ENCODE results near the gene TSPAN14.

TSPAN14 gene

GRCh38 chr10:80457554-80458262 is 3.6 kb downstream of the TSPAN14 start:
- DNase-seq: no peak

GRCh38 chr10:80458263-80458625 is 4.1 kb downstream of the TSPAN14 start:
- DNase-seq: no peak

GRCh38 chr10:80458638-80459037 is 4.5 kb downstream of the TSPAN14 start:
- no peak for DNase-seq

- peak; percentile 79 for DNase-seq
Measured at GRCh38 chr10:80459047-80459865, 5.1 kb downstream of the TSPAN14 start.

GRCh38 chr10:80460399-80461207 is 6.5 kb downstream of the TSPAN14 start:
- no peak for DNase-seq

- peak; percentile 58 for DNase-seq
Measured at GRCh38 chr10:80461208-80462183, 7.4 kb downstream of the TSPAN14 start.

- DNase-seq: no peak
Measured at GRCh38 chr10:80462299-80462980, 8.3 kb downstream of the TSPAN14 start.

GRCh38 chr10:80462981-80463741 is 9.1 kb downstream of the TSPAN14 start:
- DNase-seq: no peak

GRCh38 chr10:80463868-80464267 is 9.8 kb downstream of the TSPAN14 start:
- no peak for DNase-seq

- DNase-seq: peak; percentile 64
Measured at GRCh38 chr10:80464557-80465450, 10.7 kb downstream of the TSPAN14 start.

GRCh38 chr10:80465451-80465835 is 11.3 kb downstream of the TSPAN14 start:
- DNase-seq: no peak

- peak; percentile 79 for DNase-seq
Measured at GRCh38 chr10:80465839-80466590, 11.9 kb downstream of the TSPAN14 start.

- no peak for DNase-seq
Measured at GRCh38 chr10:80466724-80467326, 12.7 kb downstream of the TSPAN14 start.

GRCh38 chr10:80468002-80468401 is 13.9 kb downstream of the TSPAN14 start:
- peak; percentile 91 for DNase-seq

GRCh38 chr10:80468806-80469421 is 14.8 kb downstream of the TSPAN14 start:
- DNase-seq: peak; percentile 61

- no peak for DNase-seq
Measured at GRCh38 chr10:80470266-80470665, 16.2 kb downstream of the TSPAN14 start.

- DNase-seq: peak; percentile 54
Measured at GRCh38 chr10:80471001-80471400, 16.9 kb downstream of the TSPAN14 start.

- peak; percentile 62 for DNase-seq
Measured at GRCh38 chr10:80471715-80472233, 17.7 kb downstream of the TSPAN14 start.

Measured in CD4-positive, alpha-beta T cell treated with Interleukin-17A for 4 hours (primary cell).